Effector memory CD4-positive, alpha-beta T cell (primary cell): Measurements from ENCODE around the gene SAXO1.

ENCODE experiments used
- DNase-seq, 3 donors: peaks; one replicate each; pipeline ENCODE4 v3.0.0-alpha.2; 2020
- H3K27ac ChIP-seq: 2 replicates; pipeline ENCODE4 v1.7.0; 2013; ENCODE audit warnings: mild to moderate bottlenecking, low read length, moderate library complexity; ENCODE audit not compliant: insufficient read depth, poor library complexity, severe bottlenecking
- H3K27me3 ChIP-seq: replicated peaks from 2 replicates; pipeline ENCODE4 v1.7.0; 2013; ENCODE audit warnings: mild to moderate bottlenecking, low read length; ENCODE audit not compliant: insufficient read depth, control insufficient read depth, poor library complexity, severe bottlenecking
- H3K36me3 ChIP-seq: 2 replicates; pipeline ENCODE4 v1.7.0; 2013; ENCODE audit warnings: mild to moderate bottlenecking, low read length, moderate library complexity; ENCODE audit not compliant: control insufficient read depth, insufficient read depth
- H3K4me1 ChIP-seq: 2 replicates; pipeline ENCODE4 v1.7.0; 2013; ENCODE audit warnings: low read length, mild to moderate bottlenecking; ENCODE audit not compliant: control insufficient read depth, insufficient read depth, poor library complexity, severe bottlenecking
- H3K4me3 ChIP-seq: 2 replicates; pipeline ENCODE4 v1.7.0; 2013; ENCODE audit warnings: low read length, low read depth, mild to moderate bottlenecking; ENCODE audit not compliant: insufficient read depth, poor library complexity, severe bottlenecking
- H3K9me3 ChIP-seq: 2 replicates; pipeline ENCODE4 v1.7.0; 2013; ENCODE audit warnings: mild to moderate bottlenecking, low read length, moderate library complexity; ENCODE audit not compliant: control insufficient read depth

Gene SAXO1

DNA sequence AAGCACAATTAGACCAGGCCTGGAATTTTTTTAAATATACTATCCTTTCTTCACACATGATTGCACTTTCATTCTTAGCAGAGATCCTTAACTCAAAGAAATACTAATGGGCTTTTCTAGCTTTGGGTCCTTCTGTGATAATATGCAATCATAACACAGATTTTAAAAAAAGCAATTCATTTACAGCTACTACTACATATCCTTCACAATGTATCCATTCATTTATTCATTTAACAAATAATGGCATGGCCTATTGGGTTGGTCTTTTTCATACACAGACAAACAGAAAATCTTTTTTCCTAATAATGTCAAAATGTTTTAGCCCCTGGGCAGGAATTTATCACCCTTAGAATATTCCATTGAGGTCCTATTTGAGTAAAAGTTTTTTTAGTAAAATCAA is 47.0 kb downstream of the SAXO1 start:
- Histone ChIP-seq H3K4me1 (no peaks in the 10 kb centered on the region), H3K27me3 (no peaks in the 10 kb centered on the region), H3K4me3 (no peak overlapping the region), H3K36me3 (no peaks in the 10 kb centered on the region), H3K9me3 (no peaks in the 10 kb centered on the region), H3K27ac (no peak overlapping the region)
- no peak for DNase-seq

GRCh38 chr9:18985464-18985951 is 47.5 kb downstream of the SAXO1 start:
- Histone ChIP-seq H3K27me3 (no peaks in the 10 kb centered on the region), H3K9me3 (no peaks in the 10 kb centered on the region), H3K36me3 (no peaks in the 10 kb centered on the region), H3K4me3 (no peak overlapping the region), H3K4me1 (no peaks in the 10 kb centered on the region), H3K27ac (no peak overlapping the region)
- no peak for DNase-seq

- Histone ChIP-seq H3K9me3 (no peaks in the 10 kb centered on the region), H3K27me3 (no peaks in the 10 kb centered on the region), H3K27ac (no peak overlapping the region), H3K36me3 (no peaks in the 10 kb centered on the region), H3K4me1 (no peaks in the 10 kb centered on the region), H3K4me3 (no peak overlapping the region)
- no peak for DNase-seq
These were observed 50.8 kb downstream of the SAXO1 start for GRCh38 chr9:18982262-18982620.

DNA sequence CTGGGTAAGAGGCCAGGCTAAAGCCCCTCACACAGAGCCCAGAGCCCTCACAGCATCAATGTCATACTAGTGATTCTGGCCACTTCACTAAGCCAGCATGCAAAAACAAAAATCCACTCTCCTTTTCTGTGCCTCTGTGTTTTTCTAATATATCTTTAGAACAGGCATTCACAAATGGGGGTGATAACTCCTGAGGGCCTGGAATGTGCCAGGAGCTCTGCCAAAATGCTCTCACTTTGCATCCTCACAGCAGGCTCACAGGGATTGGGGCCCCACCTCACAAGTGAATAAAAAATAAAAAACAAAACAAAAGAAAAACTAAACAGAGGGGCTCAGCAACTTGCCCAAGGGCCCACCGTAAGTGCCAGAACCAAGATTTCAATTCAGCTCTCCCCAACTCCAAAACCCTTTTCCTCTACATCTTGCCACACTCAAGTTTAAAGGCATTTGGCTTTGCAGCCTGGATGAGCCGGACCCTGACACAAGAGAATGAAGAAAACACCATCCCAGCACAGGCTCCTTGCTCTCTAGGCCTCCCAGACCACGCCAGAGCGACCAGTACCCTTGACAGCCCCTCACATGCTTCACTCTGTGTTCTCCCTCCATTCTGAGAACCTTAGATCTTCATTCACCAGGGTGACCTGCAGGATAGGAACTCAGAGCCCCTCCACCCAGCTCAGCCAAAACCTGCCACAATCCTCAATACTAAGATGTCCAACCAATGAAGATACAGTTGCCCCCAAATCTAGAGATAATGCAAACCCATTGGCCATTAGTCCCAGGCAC is 51.3 kb downstream of the SAXO1 start:
- H3K4me3 ChIP-seq, result no peak overlapping the region
- H3K4me1 ChIP-seq, result no peaks in the 10 kb centered on the region
- no peaks in the 10 kb centered on the region for H3K9me3 ChIP-seq
- no peaks in the 10 kb centered on the region for H3K27me3 ChIP-seq
- H3K36me3 ChIP-seq, result no peaks in the 10 kb centered on the region
- H3K27ac ChIP-seq, result no peak overlapping the region
- no peak for DNase-seq

DNA sequence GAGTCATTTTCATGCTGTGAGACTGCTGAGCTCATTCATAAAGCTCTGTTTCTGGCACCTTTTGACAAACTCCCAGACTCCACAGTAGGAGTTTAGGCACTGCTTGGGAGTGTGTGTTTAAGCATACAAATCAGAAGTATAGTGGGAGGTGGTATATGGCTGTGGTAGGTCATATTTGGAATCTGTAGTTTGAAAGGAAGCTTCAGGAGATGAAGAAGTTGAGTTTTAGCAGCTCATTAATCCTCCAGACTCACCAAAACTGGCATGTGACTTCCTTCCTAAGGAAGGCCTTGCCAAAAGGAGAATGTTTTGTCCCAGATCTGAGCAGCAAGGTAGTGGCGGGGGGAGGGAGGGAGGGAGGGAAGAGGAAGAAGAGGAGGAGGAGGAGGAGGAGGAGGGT is 52.8 kb downstream of the SAXO1 start:
- H3K36me3 ChIP-seq, result no peaks in the 10 kb centered on the region
- no peaks in the 10 kb centered on the region for H3K27me3 ChIP-seq
- DNase-seq, result no peak
- H3K4me3 ChIP-seq, result no peak overlapping the region
- H3K4me1 ChIP-seq, result no peaks in the 10 kb centered on the region
- H3K27ac ChIP-seq, result no peak overlapping the region
- no peaks in the 10 kb centered on the region for H3K9me3 ChIP-seq

- no peak overlapping the region for H3K27ac ChIP-seq
- no peaks in the 10 kb centered on the region for H3K36me3 ChIP-seq
- H3K27me3 ChIP-seq, result no peaks in the 10 kb centered on the region
- no peaks in the 10 kb centered on the region for H3K9me3 ChIP-seq
- H3K4me1 ChIP-seq, result no peaks in the 10 kb centered on the region
- no peak for DNase-seq
- H3K4me3 ChIP-seq, result no peak overlapping the region
These were observed 53.6 kb downstream of the SAXO1 start for GRCh38 chr9:18979367-18979766.

GRCh38 chr9:18978188-18978587 is 54.8 kb downstream of the SAXO1 start:
- Histone ChIP-seq H3K36me3 (no peaks in the 10 kb centered on the region), H3K4me1 (no peaks in the 10 kb centered on the region), H3K4me3 (no peak overlapping the region), H3K27ac (no peak overlapping the region), H3K27me3 (no peaks in the 10 kb centered on the region), H3K9me3 (no peaks in the 10 kb centered on the region)
- no peak for DNase-seq

GRCh38 chr9:18976709-18977531 is 56.1 kb downstream of the SAXO1 start:
- H3K9me3 ChIP-seq, result no peaks in the 10 kb centered on the region
- H3K27ac ChIP-seq, result no peak overlapping the region
- no peaks in the 10 kb centered on the region for H3K36me3 ChIP-seq
- H3K4me3 ChIP-seq, result no peak overlapping the region
- DNase-seq, result no peak
- no peaks in the 10 kb centered on the region for H3K4me1 ChIP-seq
- H3K27me3 ChIP-seq, result no peaks in the 10 kb centered on the region

DNA sequence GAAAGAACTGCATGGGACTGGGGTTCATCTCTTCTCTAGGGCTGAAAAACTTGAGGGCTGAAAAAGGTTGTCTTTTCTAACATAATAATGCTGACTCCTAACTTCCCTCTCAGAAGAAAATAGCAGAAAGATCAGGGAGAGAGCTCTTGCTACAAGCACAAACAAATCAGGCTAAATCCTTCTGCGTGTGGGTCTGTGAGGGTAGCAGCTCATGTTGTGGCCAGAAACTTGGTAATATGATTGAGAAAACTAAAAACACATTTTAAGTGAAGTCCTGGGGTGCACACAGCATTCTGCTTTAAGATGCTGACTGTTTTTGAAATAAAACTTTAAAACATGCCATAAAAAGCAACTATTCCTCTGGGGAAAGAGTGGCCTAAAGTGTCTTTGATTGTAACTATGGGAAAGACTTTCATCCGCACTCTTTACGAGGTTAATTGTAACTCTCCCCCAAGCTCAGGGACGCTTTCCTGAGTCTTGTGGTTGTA is 56.7 kb downstream of the SAXO1 start:
- no peak overlapping the region for H3K27ac ChIP-seq
- no peaks in the 10 kb centered on the region for H3K27me3 ChIP-seq
- H3K9me3 ChIP-seq, result no peaks in the 10 kb centered on the region
- no peak overlapping the region for H3K4me3 ChIP-seq
- H3K36me3 ChIP-seq, result no peaks in the 10 kb centered on the region
- H3K4me1 ChIP-seq, result no peaks in the 10 kb centered on the region
- DNase-seq, result no peak

GRCh38 chr9:18973348-18973747 is 59.7 kb downstream of the SAXO1 start:
- no peaks in the 10 kb centered on the region for H3K27me3 ChIP-seq

More at GRCh38 chr9:18973348-18973747, 59.7 kb downstream of the SAXO1 start:
- H3K4me1 ChIP-seq, result no peaks in the 10 kb centered on the region
- DNase-seq, result no peak
- no peaks in the 10 kb centered on the region for H3K9me3 ChIP-seq
- no peaks in the 10 kb centered on the region for H3K36me3 ChIP-seq
- H3K27ac ChIP-seq, result no peak overlapping the region
- H3K4me3 ChIP-seq, result no peak overlapping the region
